DOHH2 (cell line): Measurements from ENCODE around the gene TTC22.

Experiments used
- CTCF ChIP-seq: fragments of 200-600 bp; sonication (generic); IDR thresholded peaks from one replicate; pipeline ENCODE4 v1.5.1; 2014; ENCODE audit warnings: antibody characterized with exemption, mild to moderate bottlenecking, low read depth, low read length; ENCODE audit not compliant: poor library complexity, severe bottlenecking
- EZH2phosphoT487 ChIP-seq: fragments of 200-600 bp; sonication (generic); IDR thresholded peaks from 2 replicates; pipeline ENCODE4 v1.6.1; 2017; ENCODE audit warnings: borderline replicate concordance, mild to moderate bottlenecking, antibody characterized with exemption, low read length, moderate library complexity, mixed read lengths

- no peak for TF ChIP-seq CTCF
- TF ChIP-seq EZH2phosphoT487: no peak
Measured at GRCh38 chr1:54816130-54816529, 15.0 kb upstream of the TTC22 start.
